CD14-positive monocyte (primary cell): ENCODE data around the gene IGFBP1. TPM values are rescaled to one million over a fixed set of nuclear protein-coding genes. Genes with fewer than 3 reads are reported as not detected.

ENCODE experiments used
- DNase-seq, 3 donors: peaks; one replicate each; pipeline ENCODE4 v3.0.0-alpha.2; 2011 to 2022
- H2AFZ ChIP-seq: 2 replicates; pipeline ENCODE4 v1.6.0; 2012; ENCODE audit warnings: mild to moderate bottlenecking, low read depth, low read length, inconsistent platforms; ENCODE audit not compliant: insufficient read depth, poor library complexity, severe bottlenecking
- H3K27ac ChIP-seq, 2 donors: 1 replicate in 1 of 2; 2 replicates in 1 of 2; pipeline ENCODE4 v1.5.1; 2012 to 2013; ENCODE audit warnings: low read length in 2 of 2, control low read depth in 1 of 2, inconsistent platforms in 1 of 2, low read depth in 1 of 2, mild to moderate bottlenecking in 1 of 2
- H3K27me3 ChIP-seq, 2 donors: one replicate each; pipeline versions ENCODE4 v1.6.0 to v1.6.1; 2011 to 2013; ENCODE audit warnings: low read length in 2 of 2; ENCODE audit not compliant: control insufficient read depth in 2 of 2, insufficient read depth in 2 of 2
- H3K36me3 ChIP-seq, 2 donors: replicated peaks in 1 of 2; 1 replicate in 1 of 2; 2 replicates in 1 of 2; pipeline versions ENCODE4 v1.5.1 to v1.6.1; 2012 to 2013; ENCODE audit warnings: low read length in 2 of 2, control low read depth in 1 of 2, inconsistent platforms in 1 of 2, mild to moderate bottlenecking in 1 of 2; ENCODE audit not compliant: insufficient read depth in 2 of 2, control insufficient read depth in 1 of 2
- H3K4me1 ChIP-seq, 2 donors: 1 replicate in 1 of 2; 2 replicates in 1 of 2; pipeline versions ENCODE4 v1.5.1 to v1.6.1; 2012 to 2013; ENCODE audit warnings: low read length in 2 of 2, control low read depth in 1 of 2, inconsistent platforms in 1 of 2, mild to moderate bottlenecking in 1 of 2, moderate library complexity in 1 of 2; ENCODE audit not compliant: insufficient read depth in 2 of 2, control insufficient read depth in 1 of 2
- H3K4me2 ChIP-seq: replicated peaks from 2 replicates; pipeline ENCODE3; 2012; ENCODE audit warnings: low read length, moderate library complexity, mild to moderate bottlenecking; ENCODE audit not compliant: poor library complexity, severe bottlenecking; ENCODE audit errors: extremely low read depth
- H3K4me3 ChIP-seq, 3 experiments: fragments of 200-600 bp in 1 of 3; sonication (generic) in 1 of 3; replicated peaks in 1 of 3; 1 replicate in 2 of 3; 2 replicates in 1 of 3; pipeline ENCODE4 v1.5.1; 2011 to 2013; ENCODE audit warnings: low read length in 3 of 3, mild to moderate bottlenecking in 3 of 3, control low read depth in 2 of 3, low read depth in 2 of 3, inconsistent platforms in 1 of 3, moderate library complexity in 1 of 3
- H3K79me2 ChIP-seq: 2 replicates; pipeline ENCODE4 v1.6.0; 2012; ENCODE audit warnings: mild to moderate bottlenecking, control low read depth, inconsistent platforms, low read length, moderate library complexity; ENCODE audit not compliant: insufficient read depth
- H3K9ac ChIP-seq: 2 replicates; pipeline ENCODE4 v1.6.0; 2017; ENCODE audit warnings: low read length, mild to moderate bottlenecking; ENCODE audit not compliant: insufficient read depth, poor library complexity, severe bottlenecking
- H3K9me3 ChIP-seq, 2 donors: replicated peaks in 1 of 2; 1 replicate in 1 of 2; 2 replicates in 1 of 2; pipeline versions ENCODE4 v1.5.1 to v1.6.1; 2012 to 2013; ENCODE audit warnings: low read length in 2 of 2, control low read depth in 1 of 2; ENCODE audit not compliant: control insufficient read depth in 1 of 2, insufficient read depth in 1 of 2
- H4K20me1 ChIP-seq: 2 replicates; pipeline ENCODE4 v1.6.0; 2012; ENCODE audit warnings: mild to moderate bottlenecking, low read length, control low read depth, moderate library complexity; ENCODE audit not compliant: insufficient read depth
- H3K27ac Mint-ChIP-seq, 7 donors: one replicate each; pipeline ENCODE4 v1.8.0; 2020; ENCODE audit warnings: mild to moderate bottlenecking in 7 of 7, mixed read lengths in 7 of 7, moderate library complexity in 6 of 7, inconsistent platforms in 2 of 7
- H3K27me3 Mint-ChIP-seq, 3 donors: one replicate each; pipeline ENCODE4 v1.8.0; 2021 to 2022; ENCODE audit warnings: low read depth in 3 of 3, mild to moderate bottlenecking in 3 of 3, mixed read lengths in 3 of 3, moderate library complexity in 3 of 3, inconsistent platforms in 1 of 3
- H3K36me3 Mint-ChIP-seq, 2 donors: one replicate each; pipeline ENCODE4 v1.8.0; 2020; ENCODE audit warnings: mixed read lengths in 2 of 2, inconsistent platforms in 1 of 2, mild to moderate bottlenecking in 1 of 2
- H3K4me1 Mint-ChIP-seq: one replicate; pipeline ENCODE4 v1.8.0; 2020; ENCODE audit warnings: mild to moderate bottlenecking, mixed read lengths
- H3K4me3 Mint-ChIP-seq, 2 donors: one replicate each; pipeline ENCODE4 v1.8.0; 2020; ENCODE audit warnings: mild to moderate bottlenecking in 2 of 2, mixed read lengths in 2 of 2, moderate library complexity in 1 of 2
- H3K9me3 Mint-ChIP-seq, 7 donors: one replicate each; pipeline ENCODE4 v1.8.0; 2020 to 2022; ENCODE audit warnings: mixed read lengths in 7 of 7, mild to moderate bottlenecking in 6 of 7, moderate library complexity in 6 of 7, inconsistent platforms in 2 of 7
- WGBS: methylation state at CpG from one replicate; pipeline ENCODE4 v1.1.5; 2013; ENCODE audit warnings: missing lambda C conversion rate; ENCODE audit not compliant: insufficient coverage; 5-methylcytosine and 5-hydroxymethylcytosine counted together
- intact Hi-C, 2 donors: fragments of 100-400 bp; cut with micrococcal nuclease; formaldehyde crosslinking; loops; one replicate each; pipeline versions ENCODE4 v1.15.0 to v1.15.1; 2023
- polyA plus RNA-seq, 3 donors: library from polyadenylated mRNA; depleted of rRNA in 1 of 3; unstranded in 2 of 3; stranded (reverse) in 1 of 3; fragments of 300-500 nt in 2 of 3; fragments of >200 nt in 1 of 3; fragmentation: Illumina TruSeq in 2 of 3; gene quantifications; 1 replicate in 2 of 3; 2 replicates in 1 of 3; pipeline ENCODE4 v1.2.3, GENCODE V29; 2012 to 2021
- small RNA-seq: library from RNA; depleted of rRNA; stranded (forward); fragments of <200 nt; gene quantifications from one replicate; pipeline ENCODE3, GENCODE V24; 2012; ENCODE audit warnings: low read depth; ENCODE audit not compliant: insufficient read length
- TF ChIP-seq, protein P1 (sequence below): fragments of 200-600 bp; IDR thresholded peaks from one replicate; pipeline ENCODE4 v1.8.0; 2022; ENCODE audit warnings: antibody characterized with exemption, mild to moderate bottlenecking

IGFBP1 gene
- polyA plus RNA-seq, 3 donors: not detected

GRCh38 chr7:45940939-45941338 lies 52.7 kb downstream of the IGFBP1 start:
- DNase-seq: no peak
- no peaks in the 10 kb centered on the region for H3K36me3 ChIP-seq
- no peak overlapping the region for H3K9ac ChIP-seq
- peaks cover 5 to 23% (median 14%) of the 10 kb centered on the region in 7 donors for H3K9me3 Mint-ChIP-seq
- H2AFZ ChIP-seq: no peak overlapping the region
- peaks cover 4 to 9% (median 6%) of the 10 kb centered on the region in 3 donors for H3K27me3 Mint-ChIP-seq
- H3K27ac ChIP-seq: no peak overlapping the region
- 46% methylated on average over 2 of the region's 7 CpGs for WGBS
- peaks cover 0 to 6% of the 10 kb centered on the region in 2 donors for H3K4me1 ChIP-seq
- no peaks in the 10 kb centered on the region for H3K36me3 Mint-ChIP-seq
- H3K4me2 ChIP-seq: no peak overlapping the region
- peaks cover 0 to 11% of the 10 kb centered on the region in 2 donors for H3K9me3 ChIP-seq
- H3K4me3 ChIP-seq: no peak overlapping the region
- intact Hi-C loops: no loop called here
- H4K20me1 ChIP-seq: no peaks in the 10 kb centered on the region
- peaks cover 3% of the 10 kb centered on the region for H3K4me1 Mint-ChIP-seq
- TF ChIP-seq, protein P1, sequence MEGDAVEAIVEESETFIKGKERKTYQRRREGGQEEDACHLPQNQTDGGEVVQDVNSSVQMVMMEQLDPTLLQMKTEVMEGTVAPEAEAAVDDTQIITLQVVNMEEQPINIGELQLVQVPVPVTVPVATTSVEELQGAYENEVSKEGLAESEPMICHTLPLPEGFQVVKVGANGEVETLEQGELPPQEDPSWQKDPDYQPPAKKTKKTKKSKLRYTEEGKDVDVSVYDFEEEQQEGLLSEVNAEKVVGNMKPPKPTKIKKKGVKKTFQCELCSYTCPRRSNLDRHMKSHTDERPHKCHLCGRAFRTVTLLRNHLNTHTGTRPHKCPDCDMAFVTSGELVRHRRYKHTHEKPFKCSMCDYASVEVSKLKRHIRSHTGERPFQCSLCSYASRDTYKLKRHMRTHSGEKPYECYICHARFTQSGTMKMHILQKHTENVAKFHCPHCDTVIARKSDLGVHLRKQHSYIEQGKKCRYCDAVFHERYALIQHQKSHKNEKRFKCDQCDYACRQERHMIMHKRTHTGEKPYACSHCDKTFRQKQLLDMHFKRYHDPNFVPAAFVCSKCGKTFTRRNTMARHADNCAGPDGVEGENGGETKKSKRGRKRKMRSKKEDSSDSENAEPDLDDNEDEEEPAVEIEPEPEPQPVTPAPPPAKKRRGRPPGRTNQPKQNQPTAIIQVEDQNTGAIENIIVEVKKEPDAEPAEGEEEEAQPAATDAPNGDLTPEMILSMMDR: no peak
- H3K4me3 Mint-ChIP-seq: peak overlapping the region in 1 of 2 donors; percentile 66
- H3K27ac Mint-ChIP-seq: no peak overlapping the region
- no peaks in the 10 kb centered on the region for H3K27me3 ChIP-seq
- no peaks in the 10 kb centered on the region for H3K79me2 ChIP-seq

Small RNAs within 50 kb of the gene (small RNA-seq; reads per million reads assigned to genes)
- not detected for gene RNU6-326P

Other genes with a start within 250 kb of the IGFBP1 start
- gene CCDC201, start 15.4 kb upstream of the IGFBP1 start, polyA plus RNA-seq: not detected
- gene IGFBP3, start 32.8 kb downstream of the IGFBP1 start, polyA plus RNA-seq: under 1 TPM in 1 of 3 donors, not detected in 2; 0.06 TPM